ENCODE measurements around the gene OGG1.
"Not testable (repeated sequence)": the region's sequence is repeated elsewhere in the genome, so short reads cannot be mapped to it uniquely, and the experiment has no call there.

OGG1 gene

DNA sequence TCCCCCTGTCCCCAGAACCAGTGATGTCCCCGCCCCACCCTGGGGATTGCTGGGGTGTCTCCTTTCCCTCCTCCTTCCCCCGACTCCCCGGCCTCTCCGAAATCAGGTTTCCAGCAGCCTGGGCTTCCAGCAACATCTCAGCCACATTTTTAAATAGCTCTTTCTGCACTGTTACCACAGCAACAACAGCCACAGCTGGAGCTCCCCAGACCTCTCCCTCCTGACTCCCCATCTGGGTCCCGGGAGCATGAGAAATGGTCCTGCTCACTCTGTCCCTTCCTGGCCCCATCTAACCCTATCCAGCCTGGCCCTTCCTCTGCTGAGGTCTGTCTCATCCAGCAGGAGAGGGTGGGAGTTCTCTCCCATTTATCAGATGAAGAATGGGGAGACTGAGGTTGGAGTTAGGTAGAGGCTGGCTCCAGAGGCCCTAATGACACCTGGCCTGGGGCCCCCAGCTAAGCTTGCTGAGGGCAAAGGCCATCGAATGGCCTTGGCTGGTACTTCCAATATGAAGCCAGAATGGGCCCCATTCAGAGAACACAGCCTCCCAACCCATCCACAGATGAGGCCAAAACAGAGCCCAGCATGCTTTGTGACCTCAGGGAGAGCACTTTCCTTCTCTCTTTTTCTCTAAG, 18.5 kb downstream of the OGG1 start:
- no peak for DNase-seq

DNA sequence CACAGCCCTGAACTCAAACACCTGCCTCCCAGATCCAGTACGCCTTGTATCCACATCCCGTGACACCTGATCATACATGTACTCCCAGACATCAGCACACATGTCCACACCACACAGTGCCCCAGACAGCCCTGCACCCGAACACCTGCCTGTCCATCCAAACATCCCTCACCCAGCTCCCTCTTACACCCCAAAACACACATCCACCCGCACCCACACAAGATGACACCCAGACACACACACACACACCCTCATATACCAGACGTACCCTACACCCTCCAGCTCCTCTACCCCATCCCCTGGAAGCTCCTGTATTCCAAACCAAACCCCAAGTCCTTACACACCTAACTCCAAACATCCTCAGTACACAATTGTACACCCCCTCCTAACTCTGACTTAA, 19.3 kb downstream of the OGG1 start:
- DNase-seq = no peak

- DNase-seq = peak; percentile 70 to 79
Measured at GRCh38 chr3:9769426-9770275, 19.9 kb downstream of the OGG1 start, which contains the start of gene CAMK1. Gene CAMK1 (minus strand): TSS chr3:9769947. CDS start chr3:9767749, 2,198 bp downstream.

DNA sequence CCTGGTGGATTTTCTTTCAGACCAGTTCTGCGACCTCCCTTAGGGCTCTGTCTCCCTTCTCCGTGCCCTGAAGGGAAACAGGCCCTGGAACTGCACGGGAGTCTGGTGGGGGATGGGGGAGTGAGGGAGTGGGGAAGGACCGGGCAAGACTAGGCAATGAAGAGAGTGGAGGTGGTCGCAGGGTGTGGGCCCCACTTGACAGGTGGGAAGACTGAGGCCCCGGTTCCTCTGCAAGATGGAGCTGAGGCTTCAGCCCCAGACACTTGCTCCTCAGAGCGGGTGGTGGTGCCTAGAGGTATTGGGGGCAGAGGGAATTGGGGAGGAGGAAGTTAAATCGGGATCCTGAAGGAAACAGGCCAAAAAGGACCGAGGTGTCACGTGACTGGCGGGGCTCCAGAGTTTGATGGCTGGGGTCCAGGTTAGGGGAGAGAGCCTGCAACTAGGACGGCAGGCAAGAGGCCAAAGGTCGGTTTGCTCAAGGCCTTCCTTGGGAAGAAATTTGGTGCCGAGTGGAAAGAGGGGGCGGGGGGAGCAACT, 20.6 kb downstream of the OGG1 start:
- DNase-seq = no peak

DNA sequence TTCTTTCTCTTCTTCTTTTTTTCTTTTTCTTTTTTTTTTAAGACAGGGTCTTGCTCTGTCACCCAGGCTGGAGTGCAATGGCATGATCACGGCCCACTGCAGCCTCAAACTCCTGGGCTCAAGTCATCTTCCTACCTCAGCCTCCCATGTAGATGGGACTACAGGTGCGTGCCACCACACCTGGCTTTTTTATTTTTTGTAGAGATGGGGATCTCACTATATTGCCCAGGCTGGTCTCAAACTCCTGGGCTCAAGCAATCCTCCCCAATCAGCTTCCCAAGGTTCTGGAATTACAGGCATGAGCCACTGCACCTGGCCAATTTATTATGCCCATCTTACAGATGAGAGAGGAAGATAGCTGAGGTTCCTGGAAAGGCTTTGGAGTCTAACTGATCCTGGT, 21.3 kb downstream of the OGG1 start:
- DNase-seq = not testable (repeated sequence)

DNA sequence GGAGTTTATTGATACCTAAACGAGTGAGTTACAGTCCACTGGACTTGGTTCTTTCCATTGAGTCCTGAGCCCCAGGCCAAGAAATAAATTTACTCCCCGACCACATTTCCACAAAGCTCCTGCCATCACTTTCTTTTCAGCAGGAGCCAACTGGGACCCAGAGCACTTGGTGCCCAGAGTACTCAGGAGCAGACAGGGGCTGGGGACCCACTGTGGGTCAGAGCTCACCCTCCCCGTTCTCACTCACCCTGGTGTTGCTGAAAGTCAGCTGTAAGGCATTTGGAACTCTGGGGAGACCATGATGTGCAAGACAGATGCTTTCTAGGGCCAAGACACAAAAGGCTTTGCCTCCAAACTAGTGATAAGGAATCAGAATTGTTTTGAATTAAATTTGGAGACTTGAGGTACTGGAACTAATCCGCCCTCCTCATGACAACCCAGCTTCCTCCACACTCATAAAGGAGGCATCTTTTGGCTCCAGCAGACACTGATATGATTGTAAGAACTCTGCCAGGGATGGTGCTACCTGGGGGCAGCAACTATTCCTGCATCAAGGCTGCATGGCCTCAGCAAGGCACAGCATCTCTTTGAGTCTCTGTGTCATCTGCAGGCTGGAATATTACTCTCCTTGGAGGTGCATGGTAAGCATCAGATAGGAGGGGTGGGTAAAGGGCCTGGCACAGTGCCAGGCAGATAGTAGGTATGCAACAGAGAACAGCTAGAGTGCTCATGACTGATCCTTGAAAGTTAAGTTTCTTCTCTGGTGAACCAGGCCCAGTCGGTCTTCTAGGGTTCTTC, 27.3 kb downstream of the OGG1 start:
- DNase-seq = peak in 1 of 2 donors; percentile 28

DNA sequence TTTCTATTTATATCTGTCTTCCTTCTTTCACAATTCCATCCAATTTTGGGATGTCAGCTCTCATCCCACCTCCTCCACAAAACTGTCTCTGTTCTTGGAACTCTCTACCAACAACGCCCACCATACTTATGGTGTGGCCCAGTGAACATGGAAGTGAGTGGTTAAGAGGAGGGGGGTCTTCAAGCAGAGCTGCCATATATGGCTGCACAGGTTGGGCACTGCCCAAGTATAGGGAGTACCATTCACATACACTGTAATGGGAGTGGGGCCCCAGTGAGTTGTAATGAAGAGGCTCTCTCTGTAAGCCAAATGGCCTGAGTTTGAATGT, 27.9 kb downstream of the OGG1 start:
- DNase-seq = no peak

DNA sequence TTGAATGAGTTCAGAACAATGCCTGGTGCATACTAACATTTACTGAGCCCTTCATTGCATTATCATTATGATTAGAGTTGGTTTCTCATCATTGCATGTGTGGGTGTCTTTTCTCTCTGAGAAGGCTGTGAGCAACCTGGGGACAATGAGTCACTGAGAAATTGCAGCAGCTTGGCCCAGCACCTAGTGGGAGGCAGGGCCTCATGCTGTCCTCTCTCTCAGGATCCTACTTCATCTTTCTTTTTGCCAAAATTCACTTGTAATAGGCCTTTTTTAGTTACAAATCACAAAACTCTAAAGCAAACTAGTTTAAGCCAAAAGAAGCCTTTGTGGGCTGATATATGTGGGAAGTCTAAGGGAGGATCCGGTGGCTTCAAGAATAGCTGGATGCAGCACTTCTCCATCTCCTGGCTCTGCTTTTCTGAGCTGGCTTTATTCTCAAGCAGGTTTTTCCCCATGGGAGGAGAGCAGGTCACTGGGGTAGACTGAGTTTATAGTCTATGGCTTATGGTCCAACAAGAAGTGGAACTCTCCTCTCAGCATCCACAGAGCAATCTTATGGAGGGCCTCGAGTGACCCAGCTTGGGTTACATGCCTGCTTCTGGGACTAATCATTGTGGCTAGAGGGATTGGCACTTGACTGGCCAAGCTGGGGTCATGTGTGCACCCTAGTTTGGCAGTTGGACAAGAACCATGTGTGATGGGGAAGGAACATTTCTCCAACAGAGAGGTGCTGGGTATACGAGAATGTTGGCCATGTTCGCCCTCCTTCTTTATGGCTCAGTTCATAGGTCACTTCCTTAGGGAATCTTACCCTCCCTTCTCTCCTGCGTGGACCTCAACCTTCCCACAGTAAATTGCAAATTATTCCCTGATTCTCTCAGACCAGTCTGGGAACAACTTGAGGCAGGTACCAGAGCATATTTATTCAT, 28.7 kb downstream of the OGG1 start:
- peak; percentile 67 to 75 for DNase-seq

- DNase-seq = no peak
Measured at GRCh38 chr3:9779075-9779593, 29.4 kb downstream of the OGG1 start.

DNA sequence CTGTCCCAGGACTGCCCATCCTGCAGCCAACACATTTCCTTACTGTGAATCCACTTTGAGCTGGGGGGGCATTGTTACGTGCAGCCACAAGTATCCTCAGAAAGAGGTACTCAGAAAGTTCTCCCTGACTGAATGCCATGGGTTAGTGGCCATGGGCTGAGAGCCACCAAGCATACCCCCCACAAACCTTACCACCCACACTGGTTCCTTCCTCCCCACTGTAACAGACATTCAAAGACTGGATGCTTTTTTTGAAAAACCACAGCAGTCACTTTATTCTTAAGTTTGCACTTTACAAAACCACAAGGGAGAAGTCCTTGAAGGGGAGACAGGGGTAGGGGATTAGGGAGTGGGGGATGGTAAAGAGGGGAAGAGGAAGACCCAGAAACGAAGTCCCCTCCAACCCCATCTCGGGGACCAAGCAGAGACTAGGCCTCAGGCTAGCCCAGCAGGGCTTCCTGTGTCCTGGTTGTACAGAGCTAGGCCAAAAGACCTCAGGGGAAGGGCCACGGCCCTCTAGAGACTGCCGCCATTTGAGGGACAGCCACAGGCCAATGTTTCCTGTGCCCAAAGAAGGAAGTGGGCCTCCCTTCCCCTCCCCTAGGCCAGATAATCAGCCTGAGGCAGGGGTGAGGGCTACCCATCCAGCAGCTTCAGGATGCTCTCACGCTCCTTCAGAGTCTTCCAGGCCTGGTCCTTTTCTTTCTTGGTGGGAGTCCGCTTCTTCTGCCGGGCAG, 30.1 kb downstream of the OGG1 start:
- peak in 1 of 2 donors; percentile 41 for DNase-seq

GRCh38 chr3:9780458-9780812, 30.7 kb downstream of the OGG1 start:
- no peak for DNase-seq

GRCh38 chr3:9780910-9781309, 31.2 kb downstream of the OGG1 start:
- no peak for DNase-seq

DNA sequence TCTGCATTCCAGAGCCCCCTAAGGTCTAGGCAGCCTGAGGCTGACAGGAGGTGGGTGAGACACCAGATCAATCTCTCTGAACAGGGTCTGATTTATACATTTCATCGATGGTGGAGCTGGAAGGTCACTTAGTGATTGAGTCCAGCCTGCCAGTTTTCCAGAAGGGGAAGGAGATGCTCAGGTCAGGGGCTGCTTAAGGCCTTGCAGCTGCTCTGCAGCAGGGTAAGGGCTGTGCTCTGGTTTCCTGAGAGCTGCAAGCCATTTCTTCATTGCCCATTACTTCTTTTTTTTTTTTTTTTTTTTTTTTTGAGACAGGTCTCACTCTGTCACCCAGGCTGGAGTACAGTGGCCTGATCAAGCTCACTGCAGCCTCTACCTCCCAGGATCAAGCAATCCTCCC, 31.8 kb downstream of the OGG1 start:
- no peak for DNase-seq

DNA sequence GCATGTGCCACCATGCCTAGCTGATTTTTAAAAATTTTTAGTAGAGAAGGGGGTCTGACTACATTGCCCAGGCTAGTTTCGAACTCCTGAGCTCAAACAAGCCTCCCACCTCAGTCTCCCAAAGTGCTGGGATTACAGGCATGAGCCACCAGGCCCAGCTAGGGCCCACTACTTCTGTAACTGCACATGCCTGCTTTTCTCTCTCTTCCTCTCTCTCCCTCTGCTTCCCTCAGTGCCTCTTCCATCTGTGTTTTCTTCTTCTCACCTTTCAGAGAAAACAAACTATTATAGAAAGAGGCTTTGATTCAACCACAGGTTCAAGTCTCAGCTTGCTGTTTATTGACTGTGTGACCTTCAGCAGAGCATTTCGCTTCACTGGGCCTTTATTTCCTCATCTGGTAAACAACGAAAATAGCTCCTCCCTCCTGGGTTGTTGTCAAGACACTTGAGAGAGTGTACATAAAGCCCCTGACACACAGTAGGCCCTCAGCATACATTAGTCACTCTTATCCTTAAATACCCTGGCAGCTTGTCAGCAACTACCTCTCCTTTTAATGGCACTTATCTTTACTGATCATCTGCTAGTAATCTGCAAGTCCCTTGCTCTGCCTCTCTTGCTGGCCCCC, 32.3 kb downstream of the OGG1 start:
- no peak for DNase-seq

DNA sequence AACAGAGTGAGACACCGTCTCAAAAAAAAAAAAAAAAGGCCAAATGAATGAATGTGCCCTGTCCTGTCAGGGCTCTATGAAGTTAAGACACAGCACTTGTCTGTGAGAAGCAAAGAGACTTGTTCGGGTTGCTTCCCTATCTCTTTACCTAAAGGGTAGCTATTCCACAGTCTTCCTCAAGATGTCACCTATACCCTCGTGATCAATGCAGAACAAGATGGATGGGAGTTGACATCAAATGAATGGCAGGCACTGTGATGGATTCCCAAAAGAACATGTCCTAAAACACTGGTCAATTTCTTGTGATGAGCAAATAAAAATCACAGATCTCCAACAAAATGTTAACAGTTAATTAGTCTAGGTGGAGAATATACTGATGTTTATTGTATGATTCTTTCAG, 33.0 kb downstream of the OGG1 start:
- no peak for DNase-seq

GRCh38 chr3:9783954-9784353, 34.2 kb downstream of the OGG1 start:
- DNase-seq = no peak

GRCh38 chr3:9784965-9785364, 35.2 kb downstream of the OGG1 start:
- no peak for DNase-seq

DNA sequence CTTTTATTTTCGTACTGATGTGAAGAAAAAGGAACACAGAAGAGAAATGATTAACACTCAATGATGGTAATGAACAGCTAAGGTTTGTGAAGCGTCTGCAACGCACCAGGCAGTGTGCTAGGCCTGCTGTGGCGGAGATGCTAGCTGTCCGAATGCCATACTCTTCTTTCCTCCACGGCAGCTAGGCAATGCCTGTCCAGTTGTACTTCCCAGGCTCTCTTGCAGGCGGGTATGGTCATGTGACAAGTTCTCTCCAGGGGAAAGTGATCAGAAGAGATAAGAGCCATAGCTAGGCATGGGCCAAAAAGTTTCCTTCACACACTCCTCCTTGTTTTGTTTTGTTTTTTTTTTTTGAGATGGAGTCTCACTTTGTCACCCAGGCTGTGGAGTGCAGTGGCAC, 35.9 kb downstream of the OGG1 start:
- DNase-seq = no peak

DNA sequence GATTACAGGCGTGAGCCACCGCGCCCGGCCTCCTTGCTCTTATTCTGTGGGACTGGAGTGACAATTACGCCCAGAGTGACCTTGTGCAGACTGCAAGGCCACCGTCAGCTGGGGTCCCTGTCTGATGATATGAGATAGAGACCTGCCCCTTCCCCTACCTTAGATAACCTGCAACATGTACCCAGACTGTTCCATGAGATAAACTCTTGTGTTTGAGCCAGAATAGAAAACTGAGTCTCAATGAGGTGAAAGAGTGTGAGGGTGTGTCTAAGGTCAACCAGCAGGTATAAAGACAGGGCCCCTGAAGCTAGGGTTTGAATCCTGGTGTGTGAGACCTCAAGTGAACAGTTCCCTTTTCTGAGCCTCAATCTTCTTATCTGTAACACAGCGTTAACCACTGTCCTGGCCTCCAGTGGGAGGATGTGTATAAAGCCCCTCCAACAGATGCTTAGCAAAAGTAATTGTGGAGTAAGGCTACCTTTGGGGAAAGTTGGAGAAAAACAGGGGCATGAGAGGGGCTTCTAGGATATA, 36.5 kb downstream of the OGG1 start:
- no peak for DNase-seq

- no peak for DNase-seq
Measured at GRCh38 chr3:9786825-9787669, 37.3 kb downstream of the OGG1 start.

Data from stimulated activated CD4-positive, alpha-beta T cell treated with anti-CD3 and anti-CD28 coated beads, Interleukin-2, amount 100 ng/mL, for 24 hours (primary cell).